Sigmoid colon (tissue), 4 donors: ENCODE results near the gene ZMYND15.

Experiments used
- CTCF ChIP-seq, 4 experiments: fragments of 450-650 bp in 3 of 4; fragments of 200-600 bp in 1 of 4; IDR thresholded peaks; one replicate each; pipeline ENCODE4 v1.5.1; 2016 to 2019; ENCODE audit warnings: antibody characterized with exemption in 4 of 4, mild to moderate bottlenecking in 3 of 4, moderate library complexity in 2 of 4
- EP300 ChIP-seq, 4 donors: sonication (generic); formaldehyde crosslinking; IDR thresholded peaks; one replicate each; pipeline ENCODE4 v1.6.1; 2017; ENCODE audit warnings: antibody characterized with exemption in 4 of 4
- POLR2AphosphoS5 ChIP-seq, 4 donors: sonication (generic); formaldehyde crosslinking; IDR thresholded peaks; one replicate each; pipeline ENCODE4 v1.6.1; 2017; ENCODE audit warnings: antibody characterized with exemption in 4 of 4

- TF ChIP-seq EP300 (IDR thresholded peaks at IDR 0.05), result no peak
- no peak for TF ChIP-seq CTCF (IDR thresholded peaks at IDR 0.05)
- TF ChIP-seq POLR2AphosphoS5 (IDR thresholded peaks at IDR 0.05), result no peak
Measured at GRCh38 chr17:4750606-4751005, 11.0 kb downstream of the ZMYND15 start.
